ENCODE data around the gene FANCD2OS. TPM values are rescaled to one million over a fixed set of nuclear protein-coding genes. Genes with fewer than 3 reads are reported as not detected.

FANCD2OS gene
- total and polyA plus RNA-seq, 4 donors: not detected

GRCh38 chr3:10122724-10123123, 14.7 kb upstream of the FANCD2OS start:
- Histone ChIP-seq H3K27me3 (ENCODE audit: control insufficient read depth in 4 of 4, insufficient read depth in 4 of 4, low read length in 3 of 4) (no peaks in the 10 kb centered on the region), H3K9ac (ENCODE audit: low read depth in 1 of 2, low read length in 2 of 2) (no peak overlapping the region), H3K27ac (ENCODE audit: low read depth in 1 of 2, low read length in 2 of 2) (no peak overlapping the region), H3K4me3 (ENCODE audit: low read depth in 1 of 3, low read length in 3 of 3) (no peak overlapping the region), H3K9me3 (ENCODE audit: control insufficient read depth in 4 of 4, low read length in 3 of 4) (no peaks in the 10 kb centered on the region), H3K36me3 (ENCODE audit: control insufficient read depth in 4 of 4, insufficient read depth in 3 of 4, low read depth in 1 of 4, low read length in 3 of 4) (peaks cover 8 to 25% (median 19%) of the 10 kb centered on the region in 4 donors), H3K4me1 (ENCODE audit: control insufficient read depth in 4 of 4, insufficient read depth in 4 of 4, low read length in 3 of 4) (no peaks in the 10 kb centered on the region)
- no peak for DNase-seq (ENCODE audit: low spot score)
- TF ChIP-seq EGR1 (IDR thresholded peaks at IDR 0.05; ENCODE audit: low read depth in 2 of 2) (no peak), JUND (IDR thresholded peaks at IDR 0.05) (no peak), RAD21 (IDR thresholded peaks at IDR 0.05) (no peak), SP1 (IDR thresholded peaks at IDR 0.05) (no peak), HNF4A (conservative IDR thresholded peaks at IDR 0.05) (no peak), NR2F2 (IDR thresholded peaks at IDR 0.05) (no peak)
- TF ChIP-seq, protein P1, sequence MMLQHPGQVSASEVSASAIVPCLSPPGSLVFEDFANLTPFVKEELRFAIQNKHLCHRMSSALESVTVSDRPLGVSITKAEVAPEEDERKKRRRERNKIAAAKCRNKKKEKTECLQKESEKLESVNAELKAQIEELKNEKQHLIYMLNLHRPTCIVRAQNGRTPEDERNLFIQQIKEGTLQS (IDR thresholded peaks at IDR 0.05): no peak
- TF ChIP-seq, protein P2, sequence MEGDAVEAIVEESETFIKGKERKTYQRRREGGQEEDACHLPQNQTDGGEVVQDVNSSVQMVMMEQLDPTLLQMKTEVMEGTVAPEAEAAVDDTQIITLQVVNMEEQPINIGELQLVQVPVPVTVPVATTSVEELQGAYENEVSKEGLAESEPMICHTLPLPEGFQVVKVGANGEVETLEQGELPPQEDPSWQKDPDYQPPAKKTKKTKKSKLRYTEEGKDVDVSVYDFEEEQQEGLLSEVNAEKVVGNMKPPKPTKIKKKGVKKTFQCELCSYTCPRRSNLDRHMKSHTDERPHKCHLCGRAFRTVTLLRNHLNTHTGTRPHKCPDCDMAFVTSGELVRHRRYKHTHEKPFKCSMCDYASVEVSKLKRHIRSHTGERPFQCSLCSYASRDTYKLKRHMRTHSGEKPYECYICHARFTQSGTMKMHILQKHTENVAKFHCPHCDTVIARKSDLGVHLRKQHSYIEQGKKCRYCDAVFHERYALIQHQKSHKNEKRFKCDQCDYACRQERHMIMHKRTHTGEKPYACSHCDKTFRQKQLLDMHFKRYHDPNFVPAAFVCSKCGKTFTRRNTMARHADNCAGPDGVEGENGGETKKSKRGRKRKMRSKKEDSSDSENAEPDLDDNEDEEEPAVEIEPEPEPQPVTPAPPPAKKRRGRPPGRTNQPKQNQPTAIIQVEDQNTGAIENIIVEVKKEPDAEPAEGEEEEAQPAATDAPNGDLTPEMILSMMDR (IDR thresholded peaks at IDR 0.05; ENCODE audit: low read depth, low read length, missing input control): no peak
- TF ChIP-seq, protein P3, sequence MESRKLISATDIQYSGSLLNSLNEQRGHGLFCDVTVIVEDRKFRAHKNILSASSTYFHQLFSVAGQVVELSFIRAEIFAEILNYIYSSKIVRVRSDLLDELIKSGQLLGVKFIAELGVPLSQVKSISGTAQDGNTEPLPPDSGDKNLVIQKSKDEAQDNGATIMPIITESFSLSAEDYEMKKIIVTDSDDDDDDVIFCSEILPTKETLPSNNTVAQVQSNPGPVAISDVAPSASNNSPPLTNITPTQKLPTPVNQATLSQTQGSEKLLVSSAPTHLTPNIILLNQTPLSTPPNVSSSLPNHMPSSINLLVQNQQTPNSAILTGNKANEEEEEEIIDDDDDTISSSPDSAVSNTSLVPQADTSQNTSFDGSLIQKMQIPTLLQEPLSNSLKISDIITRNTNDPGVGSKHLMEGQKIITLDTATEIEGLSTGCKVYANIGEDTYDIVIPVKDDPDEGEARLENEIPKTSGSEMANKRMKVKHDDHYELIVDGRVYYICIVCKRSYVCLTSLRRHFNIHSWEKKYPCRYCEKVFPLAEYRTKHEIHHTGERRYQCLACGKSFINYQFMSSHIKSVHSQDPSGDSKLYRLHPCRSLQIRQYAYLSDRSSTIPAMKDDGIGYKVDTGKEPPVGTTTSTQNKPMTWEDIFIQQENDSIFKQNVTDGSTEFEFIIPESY (IDR thresholded peaks at IDR 0.05): no peak
- 96% methylated on average over 4 of the region's 4 CpGs for WGBS

DNA sequence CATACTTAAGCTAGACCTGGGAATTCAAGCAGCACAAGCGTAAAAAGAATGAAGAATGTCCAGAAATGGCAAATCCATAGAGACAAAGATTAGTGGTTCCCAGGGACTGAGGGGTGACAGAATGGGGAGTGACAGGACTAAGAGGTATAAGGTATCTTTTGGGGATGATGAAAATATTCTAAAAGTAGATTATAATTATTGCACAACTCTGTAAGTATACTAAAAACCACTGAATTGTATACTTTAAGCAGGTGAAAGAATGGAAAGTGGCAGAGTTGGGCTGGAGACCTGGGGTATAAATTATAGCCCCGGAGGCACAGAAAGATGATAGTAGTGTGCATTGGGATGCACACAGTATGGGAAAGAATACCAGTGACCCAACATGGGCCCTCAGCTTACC, 13.0 kb upstream of the FANCD2OS start:
- Histone ChIP-seq H3K27ac (ENCODE audit: low read depth in 1 of 2, low read length in 2 of 2) (no peak overlapping the region), H3K4me3 (ENCODE audit: low read depth in 1 of 3, low read length in 3 of 3) (no peak overlapping the region), H3K4me1 (ENCODE audit: control insufficient read depth in 4 of 4, insufficient read depth in 4 of 4, low read length in 3 of 4) (peaks cover 3 to 11% (median 10%) of the 10 kb centered on the region in 4 donors), H3K9me3 (ENCODE audit: control insufficient read depth in 4 of 4, low read length in 3 of 4) (no peaks in the 10 kb centered on the region), H3K36me3 (ENCODE audit: control insufficient read depth in 4 of 4, insufficient read depth in 3 of 4, low read depth in 1 of 4, low read length in 3 of 4) (peaks cover 4 to 16% (median 10%) of the 10 kb centered on the region in 4 donors), H3K27me3 (ENCODE audit: control insufficient read depth in 4 of 4, insufficient read depth in 4 of 4, low read length in 3 of 4) (no peaks in the 10 kb centered on the region), H3K9ac (ENCODE audit: low read depth in 1 of 2, low read length in 2 of 2) (no peak overlapping the region)
- 94% methylated on average over 2 of the region's 2 CpGs for WGBS
- DNase-seq (ENCODE audit: low spot score): no peak
- TF ChIP-seq, protein P2 (IDR thresholded peaks at IDR 0.05; ENCODE audit: low read depth, low read length, missing input control): no peak
- no peak for TF ChIP-seq HNF4A (conservative IDR thresholded peaks at IDR 0.05)
- TF ChIP-seq, protein P1 (IDR thresholded peaks at IDR 0.05): no peak

- no peaks in the 10 kb centered on the region for H3K27me3 ChIP-seq (ENCODE audit: control insufficient read depth in 4 of 4, insufficient read depth in 4 of 4, low read length in 3 of 4)
Measured at GRCh38 chr3:10119376-10119775, 11.3 kb upstream of the FANCD2OS start.

More at GRCh38 chr3:10119376-10119775, 11.3 kb upstream of the FANCD2OS start:
- Histone ChIP-seq H3K4me1 (ENCODE audit: control insufficient read depth in 4 of 4, insufficient read depth in 4 of 4, low read length in 3 of 4) (peaks cover 3 to 12% (median 10%) of the 10 kb centered on the region in 4 donors), H3K27ac (ENCODE audit: low read depth in 1 of 2, low read length in 2 of 2) (no peak overlapping the region), H3K36me3 (ENCODE audit: control insufficient read depth in 4 of 4, insufficient read depth in 3 of 4, low read depth in 1 of 4, low read length in 3 of 4) (peaks cover 1 to 8% (median 3%) of the 10 kb centered on the region in 4 donors), H3K9me3 (ENCODE audit: control insufficient read depth in 4 of 4, low read length in 3 of 4) (no peaks in the 10 kb centered on the region), H3K9ac (ENCODE audit: low read depth in 1 of 2, low read length in 2 of 2) (no peak overlapping the region), H3K4me3 (ENCODE audit: low read depth in 1 of 3, low read length in 3 of 3) (no peak overlapping the region)
- no peak for DNase-seq (ENCODE audit: low spot score)
- TF ChIP-seq RAD21 (IDR thresholded peaks at IDR 0.05): no peak
- TF ChIP-seq, protein P1 (IDR thresholded peaks at IDR 0.05): no peak
- no peak for TF ChIP-seq SP1 (IDR thresholded peaks at IDR 0.05)
- no peak for TF ChIP-seq FOXA1 (IDR thresholded peaks at IDR 0.05)
- TF ChIP-seq, protein P3 (IDR thresholded peaks at IDR 0.05): no peak
- TF ChIP-seq, protein P2 (IDR thresholded peaks at IDR 0.05; ENCODE audit: low read depth, low read length, missing input control): no peak
- no peak for TF ChIP-seq HNF4A (conservative IDR thresholded peaks at IDR 0.05)
- TF ChIP-seq RXRA (IDR thresholded peaks at IDR 0.05): no peak
- no peak for TF ChIP-seq NR2F2 (IDR thresholded peaks at IDR 0.05)
- TF ChIP-seq MAX (IDR thresholded peaks at IDR 0.05): no peak
- 90% methylated on average over 4 of the region's 4 CpGs for WGBS
